ENCODE results near the gene ZNF460.

GRCh38 chr19:57271280-57271679, 9.0 kb upstream of the ZNF460 start:
- no peak for TF ChIP-seq EP300 (IDR thresholded peaks at IDR 0.05)
- no peak for TF ChIP-seq CTCF (IDR thresholded peaks at IDR 0.05)
- TF ChIP-seq POLR2A (IDR thresholded peaks at IDR 0.05): no peak
